SU-DHL-6 (cell line): ENCODE measurements around the gene UBR3.

Experiments used
- CTCF ChIP-seq: fragments of 200-600 bp; sonication (generic); IDR thresholded peaks from one replicate; pipeline ENCODE4 v1.5.1; 2017; ENCODE audit warnings: antibody characterized with exemption, mild to moderate bottlenecking, low read length, moderate library complexity; ENCODE audit not compliant: insufficient read depth, poor library complexity, severe bottlenecking
- EZH2phosphoT487 ChIP-seq: fragments of 200-600 bp; sonication (generic), shearing (Covaris generic); conservative IDR thresholded peaks from 2 replicates; pipeline ENCODE4 v1.6.1; 2018; ENCODE audit warnings: mild to moderate bottlenecking, antibody characterized with exemption, low read length, moderate library complexity, mixed read lengths

DNA sequence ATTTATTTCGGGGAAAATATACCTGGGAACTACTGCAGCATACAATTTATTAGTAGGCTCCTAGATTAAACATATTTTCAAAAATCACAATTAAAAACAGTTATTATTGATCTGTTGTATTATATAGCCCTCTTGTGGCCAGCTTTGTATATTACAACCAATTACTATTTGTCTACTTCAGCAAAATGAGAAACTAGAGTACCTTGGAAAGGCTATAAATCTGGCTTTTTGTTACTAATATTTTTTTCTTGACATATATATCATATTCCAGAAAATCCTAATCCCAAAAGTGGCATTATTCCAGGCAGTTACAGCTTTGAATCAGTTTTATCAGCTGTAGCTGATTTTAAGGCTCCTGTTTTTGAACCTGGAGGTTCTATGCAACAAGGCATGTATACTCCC lies 101.2 kb downstream of the UBR3 start:
- TF ChIP-seq CTCF (peak; percentile 66), EZH2phosphoT487 (no peak)
